Panc1 (cell line): Measurements from ENCODE around the gene GAB3. TPM values are rescaled to one million over a fixed set of nuclear protein-coding genes. Genes with fewer than 3 reads are reported as not detected.
A peak's percentile ranks its signal among the peaks of the same experiment; 100 is the strongest.

Experiments
- ATAC-seq: fragments of 200-7000 bp; cut with Tn5 transposase; 2 replicates; pipeline ENCODE4 v1.9.1; 2020; ENCODE audit warnings: mild to moderate bottlenecking, moderate library complexity
- BruUV-seq: library from RNA; stranded (reverse); fragments of 400-500 nt; replicated peaks from 2 replicates; lab custom pipeline; 2021; lab: Mats Ljungman, UMichigan
- CTCF ChIA-PET: fragments of 300-600 bp; sonication (Branson Sonifier 250); formaldehyde crosslinking; loops from one replicate; lab custom pipeline; 2022; ENCODE audit warnings: antibody characterized with exemption; lab: Charles Lee
- POLR2A ChIA-PET: fragments of 300-600 bp; sonication (Branson Sonifier 250); formaldehyde crosslinking; loops from one replicate; lab custom pipeline; 2022; ENCODE audit warnings: antibody characterized with exemption; lab: Charles Lee
- DNase-seq: peaks from one replicate; pipeline ENCODE4 v3.0.0-alpha.2; 2010; ENCODE audit warnings: low read depth, low spot score
- H3K27ac ChIP-seq: 2 replicates; pipeline ENCODE4 v1.5.1; 2011; ENCODE audit warnings: mild to moderate bottlenecking, low read length, inconsistent platforms
- H3K27me3 ChIP-seq: fragments of 200-500 bp; sonication (Bioruptor generic); 2 replicates; pipeline ENCODE4 v1.6.0; 2014; ENCODE audit warnings: low read length, inconsistent platforms; ENCODE audit not compliant: control insufficient read depth, insufficient read depth
- H3K36me3 ChIP-seq: fragments of 200-500 bp; sonication (Bioruptor generic); 2 replicates; pipeline ENCODE4 v1.5.1; 2014; ENCODE audit warnings: inconsistent platforms, mild to moderate bottlenecking, low read length, moderate library complexity; ENCODE audit not compliant: control insufficient read depth, insufficient read depth
- H3K4me1 ChIP-seq: 2 replicates; pipeline ENCODE4 v1.5.1; 2011; ENCODE audit warnings: inconsistent platforms, mild to moderate bottlenecking, low read length, moderate library complexity; ENCODE audit not compliant: control insufficient read depth, insufficient read depth
- H3K4me3 ChIP-seq, 2 experiments: 2 replicates each; pipeline ENCODE4 v1.5.1; 2011 to 2012; ENCODE audit warnings: low read depth in 2 of 2, low read length in 2 of 2, mild to moderate bottlenecking in 2 of 2, inconsistent platforms in 1 of 2, moderate library complexity in 1 of 2
- H3K9me3 ChIP-seq: fragments of 200-500 bp; sonication (Bioruptor generic); 2 replicates; pipeline ENCODE4 v1.5.1; 2014; ENCODE audit warnings: low read depth, mild to moderate bottlenecking, inconsistent platforms, low read length, moderate library complexity; ENCODE audit not compliant: control insufficient read depth, insufficient read depth
- POLR2AphosphoS5 ChIP-seq: IDR thresholded peaks from 2 replicates; pipeline ENCODE4 v1.6.1; 2012; ENCODE audit warnings: mild to moderate bottlenecking, low read depth, low read length, moderate library complexity
- REST ChIP-seq, 2 experiments: IDR thresholded peaks; 2 replicates each; pipeline ENCODE4 v1.6.1; 2011 to 2012; ENCODE audit warnings: low read depth in 2 of 2, control low read depth in 1 of 2, low read length in 1 of 2, mild to moderate bottlenecking in 1 of 2, moderate library complexity in 1 of 2; ENCODE audit not compliant: insufficient read depth in 1 of 2
- SIN3A ChIP-seq: IDR thresholded peaks from 2 replicates; pipeline ENCODE4 v1.6.1; 2012; ENCODE audit warnings: low read depth, mild to moderate bottlenecking, low read length, moderate library complexity, borderline replicate concordance; ENCODE audit not compliant: insufficient read depth
- TCF7L2 ChIP-seq: IDR thresholded peaks from 2 replicates; pipeline ENCODE4 v1.6.1; 2011; ENCODE audit warnings: mild to moderate bottlenecking, low read depth, low read length, inconsistent platforms
- in situ Hi-C: cut with HindIII; loops from 2 replicates; pipeline ENCODE4 v1.10.0; 2016; ENCODE audit warnings: low sequenced_read_pairs, low pct_unique_long_range_greater_than_20kb
- intact Hi-C: fragments of 100-400 bp; cut with micrococcal nuclease; formaldehyde crosslinking; loops from one replicate; pipeline ENCODE4 v1.10.0; 2022; ENCODE audit not compliant: unreplicated experiment
- total RNA-seq: library from RNA; stranded (reverse); gene quantifications from one replicate; pipeline ENCODE4 v1.2.1, GENCODE V29; 2021; ENCODE audit not compliant: unreplicated experiment
- TF ChIP-seq, protein P1 (sequence below): fragments of 450-650 bp; IDR thresholded peaks from 2 replicates; pipeline ENCODE4 v1.5.1; 2017; ENCODE audit warnings: mild to moderate bottlenecking

GAB3 gene
- total RNA-seq, 1 experiment from 2014 or later: 8.2 TPM

DNA sequence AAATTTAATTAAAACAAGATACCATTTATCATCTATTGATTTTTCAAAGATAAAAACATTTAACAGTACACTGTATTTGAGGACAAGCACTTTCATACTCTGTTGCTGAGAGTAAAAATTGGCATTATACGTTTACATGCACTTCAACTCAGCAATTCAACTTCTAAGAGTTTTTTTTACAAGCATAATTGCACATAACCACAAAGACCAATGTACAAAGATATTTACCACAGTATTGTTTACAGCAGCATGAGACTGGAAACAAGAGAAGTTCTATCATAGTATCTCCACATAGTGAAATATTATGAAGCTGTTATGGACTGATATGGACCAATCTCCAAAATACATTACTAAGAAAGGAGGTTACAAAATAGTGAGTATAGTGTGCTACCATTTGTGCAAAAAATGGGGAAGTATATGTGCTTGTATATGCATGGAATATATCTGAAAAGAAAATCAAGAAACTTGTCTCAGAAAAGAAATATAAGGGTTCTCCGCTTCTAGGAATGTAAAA is 10.9 kb downstream of the GAB3 start:
- CTCF ChIA-PET: no interaction called here
- POLR2A ChIA-PET: interaction anchor here (0.7 kb wide), 1 partner anchor 244 kb away, joined by 3 read pairs; no protein-coding TSS in a partner anchor
- intact Hi-C loops: no loop called here

GRCh38 chrX:154738011-154738738 is 12.7 kb downstream of the GAB3 start:
- in situ Hi-C loops: no loop called here
- peak overlapping the region; percentile 89 for H3K27ac ChIP-seq
- no peaks in the 10 kb centered on the region for H3K27me3 ChIP-seq
- ATAC-seq: peak; percentile 65; the same call in 1 of the 2 replicates
- no peak for TF ChIP-seq REST (IDR thresholded peaks at IDR 0.05; ENCODE audit: insufficient read depth in 1 of 2, low read depth in 2 of 2, low read length in 1 of 2)
- H3K4me3 ChIP-seq: no peak overlapping the region
- no peak for DNase-seq
- ChIA-PET CTCF (interaction anchor here (1.6 kb wide), 1 partner anchor 10 kb away, joined by 9 read pairs; no protein-coding TSS in a partner anchor), POLR2A (no interaction called here)
- intact Hi-C loops: no loop called here
- BruUV-seq: no TSS peak
- no peaks in the 10 kb centered on the region for H3K36me3 ChIP-seq
- no peaks in the 10 kb centered on the region for H3K9me3 ChIP-seq
- peaks cover 56% of the 10 kb centered on the region for H3K4me1 ChIP-seq

More for the DNA sequence above, 10.9 kb downstream of the GAB3 start:
- DNase-seq: no peak
- H3K27ac ChIP-seq: peak overlapping the region; percentile 23; the same call in 1 of the 2 replicates
- TF ChIP-seq TCF7L2 (no peak), SIN3A (no peak), POLR2AphosphoS5 (no peak), REST (IDR thresholded peaks at IDR 0.05; ENCODE audit: insufficient read depth in 1 of 2, low read depth in 2 of 2, low read length in 1 of 2) (no peak)
- TF ChIP-seq, protein P1, sequence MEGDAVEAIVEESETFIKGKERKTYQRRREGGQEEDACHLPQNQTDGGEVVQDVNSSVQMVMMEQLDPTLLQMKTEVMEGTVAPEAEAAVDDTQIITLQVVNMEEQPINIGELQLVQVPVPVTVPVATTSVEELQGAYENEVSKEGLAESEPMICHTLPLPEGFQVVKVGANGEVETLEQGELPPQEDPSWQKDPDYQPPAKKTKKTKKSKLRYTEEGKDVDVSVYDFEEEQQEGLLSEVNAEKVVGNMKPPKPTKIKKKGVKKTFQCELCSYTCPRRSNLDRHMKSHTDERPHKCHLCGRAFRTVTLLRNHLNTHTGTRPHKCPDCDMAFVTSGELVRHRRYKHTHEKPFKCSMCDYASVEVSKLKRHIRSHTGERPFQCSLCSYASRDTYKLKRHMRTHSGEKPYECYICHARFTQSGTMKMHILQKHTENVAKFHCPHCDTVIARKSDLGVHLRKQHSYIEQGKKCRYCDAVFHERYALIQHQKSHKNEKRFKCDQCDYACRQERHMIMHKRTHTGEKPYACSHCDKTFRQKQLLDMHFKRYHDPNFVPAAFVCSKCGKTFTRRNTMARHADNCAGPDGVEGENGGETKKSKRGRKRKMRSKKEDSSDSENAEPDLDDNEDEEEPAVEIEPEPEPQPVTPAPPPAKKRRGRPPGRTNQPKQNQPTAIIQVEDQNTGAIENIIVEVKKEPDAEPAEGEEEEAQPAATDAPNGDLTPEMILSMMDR: no peak
- no peaks in the 10 kb centered on the region for H3K27me3 ChIP-seq
- in situ Hi-C loops: no loop called here
- BruUV-seq: no TSS peak
- H3K9me3 ChIP-seq: no peaks in the 10 kb centered on the region
- H3K4me1 ChIP-seq: peaks cover 40% of the 10 kb centered on the region
- no peak for ATAC-seq
- H3K4me3 ChIP-seq: no peak overlapping the region
- no peaks in the 10 kb centered on the region for H3K36me3 ChIP-seq
